Kidney epithelial cell (primary cell): Measurements from ENCODE around the gene LDHB. TPM values are rescaled to one million over a fixed set of nuclear protein-coding genes. Genes with fewer than 3 reads are reported as not detected.

Experiments
- DNase-seq: peaks from one replicate; pipeline ENCODE4 v3.0.0-alpha.2; 2010; ENCODE audit warnings: low read depth
- H3K27me3 ChIP-seq: 2 replicates; pipeline ENCODE4 v1.6.0; 2011; ENCODE audit warnings: low read length; ENCODE audit not compliant: control insufficient read depth, insufficient read depth
- H3K36me3 ChIP-seq: 2 replicates; pipeline ENCODE4 v1.5.1; 2011; ENCODE audit warnings: low read length; ENCODE audit not compliant: control insufficient read depth, insufficient read depth
- H3K4me3 ChIP-seq: 2 replicates; pipeline ENCODE4 v1.5.1; 2011; ENCODE audit warnings: low read depth, mild to moderate bottlenecking, control low read depth, low read length
- CTCF ChIP-seq: IDR thresholded peaks from 2 replicates; pipeline ENCODE4 v1.5.1; 2011; ENCODE audit warnings: mild to moderate bottlenecking, moderate library complexity, low read length, control low read depth, inconsistent platforms; ENCODE audit not compliant: insufficient read depth, poor library complexity, severe bottlenecking
- total RNA-seq: library from RNA; depleted of rRNA; stranded (reverse); fragments of >200 nt; gene quantifications from 2 replicates; pipeline ENCODE4 v1.2.3, GENCODE V29; 2015

The LDHB gene
- total RNA-seq, 1 donor from 2014 or later = 625 TPM

GRCh38 chr12:21694660-21695059 lies 37.0 kb upstream of the LDHB start:
- H3K36me3 ChIP-seq = no peaks in the 10 kb centered on the region
- no peak overlapping the region for H3K4me3 ChIP-seq
- H3K27me3 ChIP-seq = no peaks in the 10 kb centered on the region
- no peak for TF ChIP-seq CTCF
- no peak for DNase-seq

GRCh38 chr12:21691515-21691914 lies 33.9 kb upstream of the LDHB start:
- H3K4me3 ChIP-seq = no peak overlapping the region
- no peak for DNase-seq
- no peak for TF ChIP-seq CTCF
- H3K27me3 ChIP-seq = no peaks in the 10 kb centered on the region
- no peaks in the 10 kb centered on the region for H3K36me3 ChIP-seq

- H3K4me3 ChIP-seq = no peak overlapping the region
- no peak for TF ChIP-seq CTCF
- DNase-seq = no peak
Measured at GRCh38 chr12:21690704-21691368, 33.2 kb upstream of the LDHB start.

GRCh38 chr12:21683115-21683514 lies 25.5 kb upstream of the LDHB start:
- Histone ChIP-seq H3K36me3 (no peaks in the 10 kb centered on the region), H3K27me3 (no peaks in the 10 kb centered on the region), H3K4me3 (no peak overlapping the region)
- TF ChIP-seq CTCF = no peak
- no peak for DNase-seq

More at GRCh38 chr12:21690704-21691368, 33.2 kb upstream of the LDHB start:
- no peaks in the 10 kb centered on the region for H3K36me3 ChIP-seq
- no peaks in the 10 kb centered on the region for H3K27me3 ChIP-seq

- no peak for TF ChIP-seq CTCF
- Histone ChIP-seq H3K36me3 (no peaks in the 10 kb centered on the region), H3K4me3 (no peak overlapping the region), H3K27me3 (no peaks in the 10 kb centered on the region)
- no peak for DNase-seq
Measured at GRCh38 chr12:21678959-21679358, 21.3 kb upstream of the LDHB start.

- no peak for DNase-seq
- H3K4me3 ChIP-seq = no peak overlapping the region
Measured at GRCh38 chr12:21677622-21678277, 20.1 kb upstream of the LDHB start.

More at GRCh38 chr12:21677622-21678277, 20.1 kb upstream of the LDHB start:
- no peaks in the 10 kb centered on the region for H3K36me3 ChIP-seq
- H3K27me3 ChIP-seq = no peaks in the 10 kb centered on the region
- TF ChIP-seq CTCF = no peak
